ENCODE data around the gene CD38. TPM values are rescaled to one million over a fixed set of nuclear protein-coding genes. Genes with fewer than 3 reads are reported as not detected.

Gene CD38
- total RNA-seq, 1 experiment from 2014 or later: not detected

- no peak for TF ChIP-seq CTCF (conservative IDR thresholded peaks at IDR 0.05; ENCODE audit: low read depth, low read length)
- no peak for TF ChIP-seq EZH2 (IDR thresholded peaks at IDR 0.05; ENCODE audit: low read length, unreplicated experiment)
- TF ChIP-seq EZH2phosphoT487 (IDR thresholded peaks at IDR 0.05; ENCODE audit: borderline replicate concordance, low read length): no peak
- Histone ChIP-seq H3K9ac (ENCODE audit: low read length) (no peak overlapping the region), H3K27ac (ENCODE audit: low read length) (no peak overlapping the region), H3K4me1 (ENCODE audit: insufficient read depth, low read length) (no peaks in the 10 kb centered on the region), H3K9me3 (ENCODE audit: low read length) (no peaks in the 10 kb centered on the region), H3F3A (ENCODE audit: low read length, unreplicated experiment) (no peaks in the 10 kb centered on the region), H3K4me2 (ENCODE audit: low read length) (no peak overlapping the region), H3K27me3 (ENCODE audit: low read length) (no peaks in the 10 kb centered on the region), H3K9me2 (replicated peaks; ENCODE audit: low read length) (no peaks in the 10 kb centered on the region), H3K79me2 (ENCODE audit: low read length) (no peaks in the 10 kb centered on the region), H2AFZ (ENCODE audit: low read length) (no peak overlapping the region), H4K20me1 (ENCODE audit: low read length) (no peaks in the 10 kb centered on the region), H3K4me3 (ENCODE audit: low read length) (no peak overlapping the region), H3K36me3 (ENCODE audit: low read depth, low read length) (no peaks in the 10 kb centered on the region)
- ChIA-PET POLR2A (ENCODE audit: unreplicated experiment) (no interaction called here), CTCF (no interaction called here)
- ATAC-seq (no peak), DNase-seq (no peak)
- no TSS peak for BruUV-seq (replicated peaks)
- intact Hi-C loops (cut with micrococcal nuclease): no loop called here
Measured at GRCh38 chr4:15765391-15765790, 12.7 kb upstream of the CD38 start.

GRCh38 chr4:15765910-15766697 lies 12.0 kb upstream of the CD38 start:
- H3K27me3 ChIP-seq (ENCODE audit: low read length): no peaks in the 10 kb centered on the region
- no peak overlapping the region for H3K4me2 ChIP-seq (ENCODE audit: low read length)
- H3F3A ChIP-seq (ENCODE audit: low read length, unreplicated experiment): no peaks in the 10 kb centered on the region
- no peak for ATAC-seq
- ChIA-PET POLR2A (ENCODE audit: unreplicated experiment) (no interaction called here), CTCF (no interaction called here)
- no peak overlapping the region for H3K9ac ChIP-seq (ENCODE audit: low read length)
- TF ChIP-seq EZH2 (IDR thresholded peaks at IDR 0.05; ENCODE audit: low read length, unreplicated experiment) (no peak), CTCF (conservative IDR thresholded peaks at IDR 0.05; ENCODE audit: low read depth, low read length) (no peak), EZH2phosphoT487 (IDR thresholded peaks at IDR 0.05; ENCODE audit: borderline replicate concordance, low read length) (no peak)
- DNase-seq: no peak
- no peak overlapping the region for H3K4me3 ChIP-seq (ENCODE audit: low read length)
- H3K9me2 ChIP-seq (replicated peaks; ENCODE audit: low read length): no peaks in the 10 kb centered on the region
- no peaks in the 10 kb centered on the region for H3K79me2 ChIP-seq (ENCODE audit: low read length)
- no peaks in the 10 kb centered on the region for H4K20me1 ChIP-seq (ENCODE audit: low read length)
- no peaks in the 10 kb centered on the region for H3K36me3 ChIP-seq (ENCODE audit: low read depth, low read length)
- H3K9me3 ChIP-seq (ENCODE audit: low read length): no peaks in the 10 kb centered on the region
- intact Hi-C loops (cut with micrococcal nuclease): no loop called here
- no TSS peak for BruUV-seq (replicated peaks)
- no peak overlapping the region for H3K27ac ChIP-seq (ENCODE audit: low read length)
- no peaks in the 10 kb centered on the region for H3K4me1 ChIP-seq (ENCODE audit: insufficient read depth, low read length)
- H2AFZ ChIP-seq (ENCODE audit: low read length): no peak overlapping the region

GRCh38 chr4:15766821-15767220 lies 11.3 kb upstream of the CD38 start:
- no TSS peak for BruUV-seq (replicated peaks)
- CTCF ChIA-PET: no interaction called here
- POLR2A ChIA-PET (ENCODE audit: unreplicated experiment): no interaction called here
- Histone ChIP-seq H3K4me2 (ENCODE audit: low read length) (no peak overlapping the region), H3K9me3 (ENCODE audit: low read length) (no peaks in the 10 kb centered on the region), H3K9ac (ENCODE audit: low read length) (no peak overlapping the region), H4K20me1 (ENCODE audit: low read length) (no peaks in the 10 kb centered on the region), H2AFZ (ENCODE audit: low read length) (no peak overlapping the region), H3K4me1 (ENCODE audit: insufficient read depth, low read length) (no peaks in the 10 kb centered on the region), H3K79me2 (ENCODE audit: low read length) (no peaks in the 10 kb centered on the region), H3F3A (ENCODE audit: low read length, unreplicated experiment) (no peaks in the 10 kb centered on the region), H3K36me3 (ENCODE audit: low read depth, low read length) (no peaks in the 10 kb centered on the region), H3K9me2 (replicated peaks; ENCODE audit: low read length) (no peaks in the 10 kb centered on the region), H3K4me3 (ENCODE audit: low read length) (no peak overlapping the region), H3K27ac (ENCODE audit: low read length) (no peak overlapping the region), H3K27me3 (ENCODE audit: low read length) (no peaks in the 10 kb centered on the region)
- DNase-seq (no peak), ATAC-seq (no peak)
- TF ChIP-seq CTCF (conservative IDR thresholded peaks at IDR 0.05; ENCODE audit: low read depth, low read length): no peak
- TF ChIP-seq EZH2phosphoT487 (IDR thresholded peaks at IDR 0.05; ENCODE audit: borderline replicate concordance, low read length): no peak
- no peak for TF ChIP-seq EZH2 (IDR thresholded peaks at IDR 0.05; ENCODE audit: low read length, unreplicated experiment)
- intact Hi-C loops (cut with micrococcal nuclease): no loop called here
